Astrocyte of the cerebellum (primary cell): ENCODE measurements around the gene B9D1.

Source experiments
- DNase-seq: peaks from one replicate; pipeline ENCODE4 v3.0.0-alpha.2; 2011; ENCODE audit warnings: low read depth
- H3K4me3 ChIP-seq: 2 replicates; pipeline ENCODE4 v1.5.1; 2011; ENCODE audit warnings: mild to moderate bottlenecking, low read depth, low read length, moderate library complexity
- in situ Hi-C: cut with HindIII; loops from 2 replicates; pipeline ENCODE4 v1.10.0; 2017; ENCODE audit warnings: low sequenced_read_pairs
- TF ChIP-seq, protein P1 (sequence below): IDR thresholded peaks from 2 replicates; pipeline ENCODE4 v1.5.1; 2012; ENCODE audit warnings: low read length, low read depth, moderate library complexity, mild to moderate bottlenecking; ENCODE audit errors: missing control alignments

B9D1 gene

DNA sequence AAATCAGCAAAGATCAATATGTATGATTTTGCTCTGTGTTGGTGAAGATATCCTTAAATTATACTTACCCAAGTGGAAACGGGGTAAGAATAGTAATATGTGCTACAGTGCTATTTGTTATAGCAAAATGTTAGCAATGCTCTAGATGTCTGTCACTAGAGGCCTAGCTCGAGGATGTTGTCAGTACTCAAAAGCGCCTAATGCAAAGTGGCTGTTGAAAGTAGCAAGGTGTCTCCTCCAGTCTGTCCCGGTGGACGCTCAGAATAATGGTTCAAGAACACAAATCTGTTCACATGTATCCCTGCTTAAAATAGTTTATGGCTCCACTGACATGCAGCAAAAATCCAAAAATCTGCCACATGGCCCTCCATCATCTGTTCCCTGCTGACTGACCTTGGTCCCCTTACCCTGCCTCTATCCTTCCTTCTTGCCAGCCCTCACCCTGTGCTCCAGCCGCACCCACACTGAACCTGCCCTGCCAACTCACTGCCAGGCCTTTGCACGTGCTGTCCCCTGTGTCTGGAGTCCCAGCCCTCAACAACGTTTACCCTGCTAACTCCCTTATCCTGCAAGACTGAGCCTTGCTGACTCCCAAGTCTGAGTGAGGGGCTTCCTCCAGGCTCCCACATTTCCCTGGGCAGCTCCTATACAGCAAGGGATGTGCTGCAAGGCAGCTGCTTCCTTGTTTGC lies 38.9 kb upstream of the B9D1 start:
- in situ Hi-C loops = no loop called here
- TF ChIP-seq, protein P1, sequence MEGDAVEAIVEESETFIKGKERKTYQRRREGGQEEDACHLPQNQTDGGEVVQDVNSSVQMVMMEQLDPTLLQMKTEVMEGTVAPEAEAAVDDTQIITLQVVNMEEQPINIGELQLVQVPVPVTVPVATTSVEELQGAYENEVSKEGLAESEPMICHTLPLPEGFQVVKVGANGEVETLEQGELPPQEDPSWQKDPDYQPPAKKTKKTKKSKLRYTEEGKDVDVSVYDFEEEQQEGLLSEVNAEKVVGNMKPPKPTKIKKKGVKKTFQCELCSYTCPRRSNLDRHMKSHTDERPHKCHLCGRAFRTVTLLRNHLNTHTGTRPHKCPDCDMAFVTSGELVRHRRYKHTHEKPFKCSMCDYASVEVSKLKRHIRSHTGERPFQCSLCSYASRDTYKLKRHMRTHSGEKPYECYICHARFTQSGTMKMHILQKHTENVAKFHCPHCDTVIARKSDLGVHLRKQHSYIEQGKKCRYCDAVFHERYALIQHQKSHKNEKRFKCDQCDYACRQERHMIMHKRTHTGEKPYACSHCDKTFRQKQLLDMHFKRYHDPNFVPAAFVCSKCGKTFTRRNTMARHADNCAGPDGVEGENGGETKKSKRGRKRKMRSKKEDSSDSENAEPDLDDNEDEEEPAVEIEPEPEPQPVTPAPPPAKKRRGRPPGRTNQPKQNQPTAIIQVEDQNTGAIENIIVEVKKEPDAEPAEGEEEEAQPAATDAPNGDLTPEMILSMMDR = no peak

GRCh38 chr17:19399750-19400450 lies 37.4 kb upstream of the B9D1 start:
- no peak overlapping the region for H3K4me3 ChIP-seq
- TF ChIP-seq, protein P1 = no peak
- in situ Hi-C loops = no loop called here
- no peak for DNase-seq

More for the DNA sequence above, 38.9 kb upstream of the B9D1 start:
- DNase-seq = no peak
- no peak overlapping the region for H3K4me3 ChIP-seq

- no peak for DNase-seq
- H3K4me3 ChIP-seq = no peak overlapping the region
- in situ Hi-C loops = no loop called here
- TF ChIP-seq, protein P1 = no peak
Observed at GRCh38 chr17:19398301-19399181, 36.0 kb upstream of the B9D1 start.

DNA sequence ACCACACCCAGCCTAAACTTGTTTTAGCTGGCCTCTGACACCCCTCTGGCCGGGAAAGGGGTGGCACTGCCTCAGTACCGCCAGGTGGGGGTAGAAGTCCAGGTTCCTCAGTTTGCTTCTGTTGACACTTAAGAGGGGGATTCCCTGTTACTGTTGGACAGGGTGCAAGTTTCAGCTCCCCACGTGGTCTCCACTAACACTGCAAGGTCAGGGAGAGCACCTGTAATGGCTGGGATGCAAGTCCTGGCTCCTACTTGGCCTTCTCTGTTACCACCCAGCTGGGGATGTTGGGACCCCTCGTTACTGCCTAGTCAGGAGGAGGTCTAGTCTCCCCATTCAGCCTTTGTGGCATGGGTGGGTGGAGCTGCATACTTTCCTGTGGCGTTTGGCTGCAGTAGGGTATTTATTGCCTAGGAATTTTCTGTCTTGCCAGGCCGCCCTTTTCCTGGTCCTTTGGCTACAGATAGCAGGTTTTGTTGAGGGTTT lies 35.1 kb upstream of the B9D1 start:
- no peak overlapping the region for H3K4me3 ChIP-seq
- TF ChIP-seq, protein P1 = peak; percentile 20
- DNase-seq = no peak
- in situ Hi-C loops = no loop called here

GRCh38 chr17:19392303-19392702 lies 29.8 kb upstream of the B9D1 start:
- DNase-seq = no peak
- TF ChIP-seq, protein P1 = no peak
- H3K4me3 ChIP-seq = no peak overlapping the region
- in situ Hi-C loops = no loop called here

DNA sequence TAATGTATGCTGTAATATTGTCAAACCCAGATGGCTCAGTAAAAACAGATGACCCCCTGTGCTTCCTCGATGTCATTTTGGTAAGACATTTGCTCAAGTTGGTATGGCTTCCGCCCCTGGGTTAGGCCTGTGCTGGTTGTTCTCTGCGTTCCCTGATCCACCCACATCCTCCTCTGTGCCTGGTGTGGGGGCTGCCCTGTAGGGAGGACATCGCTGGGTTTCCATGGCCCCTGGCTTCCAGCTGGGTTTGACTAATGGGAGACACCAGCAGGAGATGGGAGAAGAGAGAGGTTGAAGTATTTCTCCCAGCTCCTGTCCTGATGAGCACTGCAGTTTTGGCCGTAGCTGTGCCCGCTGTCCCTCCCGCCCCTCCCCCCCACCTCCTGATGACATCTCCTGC lies 28.9 kb upstream of the B9D1 start:
- TF ChIP-seq, protein P1 = no peak
- no peak overlapping the region for H3K4me3 ChIP-seq
- no peak for DNase-seq
- in situ Hi-C loops = no loop called here
